DOHH2 (cell line): Measurements from ENCODE around the gene MAPK7.

Experiments
- H3F3A ChIP-seq: fragments of 200-600 bp; sonication (generic), shearing (Covaris generic); 2 replicates; pipeline ENCODE4 v1.6.0; 2016; ENCODE audit warnings: antibody characterized with exemption, mild to moderate bottlenecking; ENCODE audit not compliant: control insufficient read depth, insufficient read depth
- H3K27ac ChIP-seq: fragments of 200-600 bp; sonication (generic); 2 replicates; pipeline ENCODE4 v1.5.1; 2014; ENCODE audit warnings: low read depth, mild to moderate bottlenecking, low read length, moderate library complexity
- H3K27me3 ChIP-seq: fragments of 200-600 bp; sonication (generic); 2 replicates; pipeline ENCODE4 v1.6.1; 2014; ENCODE audit warnings: mild to moderate bottlenecking, low read length, mixed read lengths; ENCODE audit not compliant: control insufficient read depth
- H3K36me3 ChIP-seq: fragments of 200-600 bp; sonication (generic); 2 replicates; pipeline ENCODE4 v1.6.1; 2014; ENCODE audit warnings: mild to moderate bottlenecking, low read length, moderate library complexity, mixed read lengths; ENCODE audit not compliant: control insufficient read depth
- H3K4me1 ChIP-seq: fragments of 200-600 bp; sonication (generic); 2 replicates; pipeline ENCODE4 v1.6.1; 2014; ENCODE audit warnings: mild to moderate bottlenecking, low read length, mixed read lengths; ENCODE audit not compliant: control insufficient read depth
- H3K4me2 ChIP-seq: fragments of 200-600 bp; sonication (generic); 2 replicates; pipeline ENCODE4 v1.6.0; 2014; ENCODE audit warnings: mild to moderate bottlenecking, low read length, moderate library complexity
- H3K4me3 ChIP-seq: fragments of 200-600 bp; sonication (generic); 2 replicates; pipeline ENCODE4 v1.5.1; 2014; ENCODE audit warnings: mild to moderate bottlenecking, low read length, mixed read lengths
- H3K79me2 ChIP-seq: fragments of 200-600 bp; sonication (generic); 2 replicates; pipeline ENCODE4 v1.6.1; 2014; ENCODE audit warnings: mild to moderate bottlenecking, low read length, mixed read lengths; ENCODE audit not compliant: control insufficient read depth
- H3K9me2 ChIP-seq: fragments of 200-600 bp; sonication (generic); replicated peaks from 2 replicates; pipeline ENCODE4 v1.6.1; 2014; ENCODE audit warnings: mild to moderate bottlenecking, low read length, mixed read lengths; ENCODE audit not compliant: control insufficient read depth
- H3K9me3 ChIP-seq: fragments of 200-600 bp; sonication (generic); 2 replicates; pipeline ENCODE4 v1.6.1; 2014; ENCODE audit warnings: antibody characterized with exemption, low read length, mixed read lengths; ENCODE audit not compliant: control insufficient read depth, insufficient read depth
- H4K20me1 ChIP-seq: fragments of 200-600 bp; sonication (generic); 2 replicates; pipeline ENCODE4 v1.6.0; 2014; ENCODE audit warnings: low read depth, mild to moderate bottlenecking, antibody characterized with exemption, low read length, moderate library complexity; ENCODE audit not compliant: control insufficient read depth, insufficient read depth
- EZH2phosphoT487 ChIP-seq: fragments of 200-600 bp; sonication (generic); IDR thresholded peaks from 2 replicates; pipeline ENCODE4 v1.6.1; 2017; ENCODE audit warnings: borderline replicate concordance, mild to moderate bottlenecking, antibody characterized with exemption, low read length, moderate library complexity, mixed read lengths
- TF ChIP-seq, protein P1 (sequence below): fragments of 200-600 bp; sonication (generic); IDR thresholded peaks from one replicate; pipeline ENCODE4 v1.5.1; 2014; ENCODE audit warnings: antibody characterized with exemption, mild to moderate bottlenecking, low read depth, low read length; ENCODE audit not compliant: poor library complexity, severe bottlenecking

Gene MAPK7

DNA sequence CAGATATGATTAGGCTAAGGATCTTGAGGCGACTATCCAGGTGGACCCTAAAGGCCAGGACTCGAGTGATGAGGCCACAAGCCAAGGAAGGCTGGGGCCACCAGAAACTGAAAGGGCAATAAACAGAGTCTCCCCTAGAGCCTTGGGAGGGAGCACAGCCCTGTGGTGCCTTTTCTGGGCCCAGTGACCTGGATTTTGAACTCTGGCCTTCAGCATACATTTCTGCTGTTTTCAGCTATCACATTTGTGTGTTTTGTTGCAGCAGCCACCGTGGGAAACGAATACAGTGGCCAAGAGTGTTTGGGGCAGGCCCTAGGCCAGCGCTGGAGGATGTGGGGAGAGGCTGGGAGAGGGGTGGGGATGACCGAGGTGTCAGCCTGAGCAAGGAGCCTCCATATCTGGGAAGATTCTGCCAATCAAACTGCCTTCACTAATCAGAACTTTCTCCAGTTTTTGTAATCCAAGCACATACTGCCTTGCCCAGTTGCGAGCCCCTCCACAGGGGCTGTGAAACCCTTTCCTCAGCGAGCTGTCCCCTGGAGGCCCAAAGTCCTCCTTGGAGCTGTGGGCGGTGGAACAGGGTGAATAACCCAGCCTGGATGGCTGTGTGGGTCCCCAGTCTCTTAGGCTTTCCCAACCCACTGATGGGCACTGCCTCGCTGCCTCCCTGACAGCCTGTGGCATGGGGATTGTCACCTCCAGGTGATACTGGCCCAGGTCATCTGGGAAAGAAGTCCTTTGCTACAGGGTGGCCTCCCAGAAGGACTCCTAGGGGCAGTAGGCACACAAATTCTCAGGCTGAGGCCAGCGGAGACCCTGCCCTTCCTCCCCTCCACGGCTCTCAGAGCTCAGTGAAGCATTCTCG, 32.6 kb upstream of the MAPK7 start:
- H3K79me2 ChIP-seq, result no peaks in the 10 kb centered on the region
- H3K9me3 ChIP-seq, result no peaks in the 10 kb centered on the region
- no peaks in the 10 kb centered on the region for H3K36me3 ChIP-seq
- H3K4me1 ChIP-seq, result peaks cover 8% of the 10 kb centered on the region
- no peaks in the 10 kb centered on the region for H3F3A ChIP-seq
- no peak for TF ChIP-seq EZH2phosphoT487
- TF ChIP-seq, protein P1, sequence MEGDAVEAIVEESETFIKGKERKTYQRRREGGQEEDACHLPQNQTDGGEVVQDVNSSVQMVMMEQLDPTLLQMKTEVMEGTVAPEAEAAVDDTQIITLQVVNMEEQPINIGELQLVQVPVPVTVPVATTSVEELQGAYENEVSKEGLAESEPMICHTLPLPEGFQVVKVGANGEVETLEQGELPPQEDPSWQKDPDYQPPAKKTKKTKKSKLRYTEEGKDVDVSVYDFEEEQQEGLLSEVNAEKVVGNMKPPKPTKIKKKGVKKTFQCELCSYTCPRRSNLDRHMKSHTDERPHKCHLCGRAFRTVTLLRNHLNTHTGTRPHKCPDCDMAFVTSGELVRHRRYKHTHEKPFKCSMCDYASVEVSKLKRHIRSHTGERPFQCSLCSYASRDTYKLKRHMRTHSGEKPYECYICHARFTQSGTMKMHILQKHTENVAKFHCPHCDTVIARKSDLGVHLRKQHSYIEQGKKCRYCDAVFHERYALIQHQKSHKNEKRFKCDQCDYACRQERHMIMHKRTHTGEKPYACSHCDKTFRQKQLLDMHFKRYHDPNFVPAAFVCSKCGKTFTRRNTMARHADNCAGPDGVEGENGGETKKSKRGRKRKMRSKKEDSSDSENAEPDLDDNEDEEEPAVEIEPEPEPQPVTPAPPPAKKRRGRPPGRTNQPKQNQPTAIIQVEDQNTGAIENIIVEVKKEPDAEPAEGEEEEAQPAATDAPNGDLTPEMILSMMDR, result no peak
- H3K4me3 ChIP-seq, result no peak overlapping the region
- no peak overlapping the region for H3K27ac ChIP-seq
- no peak overlapping the region for H3K4me2 ChIP-seq
- H3K27me3 ChIP-seq, result peaks cover 2% of the 10 kb centered on the region; the same call in 1 of the 2 replicates
- no peaks in the 10 kb centered on the region for H4K20me1 ChIP-seq
- no peaks in the 10 kb centered on the region for H3K9me2 ChIP-seq

DNA sequence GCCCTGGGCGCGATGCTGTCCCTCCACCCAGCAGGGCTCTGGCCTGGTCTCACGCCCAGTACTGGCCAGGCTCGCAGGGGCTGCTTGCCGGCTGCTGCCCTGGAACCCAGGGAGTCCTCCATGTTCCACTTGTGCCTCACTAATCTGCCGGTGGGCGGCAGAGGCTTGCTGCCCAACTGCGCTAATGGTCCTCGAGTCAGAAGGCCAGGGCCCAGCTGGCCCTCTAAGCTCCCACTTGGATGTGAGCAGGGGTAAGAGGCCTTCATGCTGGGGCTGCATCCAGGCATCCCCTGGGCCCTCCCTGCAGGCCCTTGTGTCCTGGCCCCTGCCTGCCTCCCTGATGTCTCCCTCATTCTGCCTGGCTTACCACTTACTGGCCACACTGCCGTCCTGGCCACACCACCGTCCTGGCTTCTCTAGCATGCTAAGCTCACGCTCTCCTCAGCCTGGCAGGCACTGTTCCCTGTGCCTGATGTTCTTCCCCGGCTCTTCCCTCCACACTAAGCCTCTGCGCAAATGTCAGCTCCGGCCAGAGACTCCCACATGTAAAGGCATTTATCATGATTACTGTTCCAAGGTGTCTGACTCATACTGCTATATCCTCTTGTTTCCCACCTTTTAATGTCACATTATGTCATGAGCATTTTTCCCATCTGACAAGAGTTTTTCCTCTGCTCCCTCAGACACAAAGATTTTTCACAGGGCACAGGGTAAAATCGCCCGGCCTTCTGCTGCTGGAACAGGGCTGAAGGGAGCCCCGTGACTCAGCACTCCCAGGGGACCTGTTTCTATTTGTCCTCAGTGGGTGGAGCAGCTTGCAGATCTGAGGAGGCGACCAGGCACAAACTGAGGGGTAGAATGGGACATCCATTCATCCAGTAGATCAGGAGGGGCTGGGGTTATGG, 31.7 kb upstream of the MAPK7 start:
- Histone ChIP-seq H3K4me3 (no peak overlapping the region), H3K4me2 (no peak overlapping the region), H3K27me3 (peaks cover 2% of the 10 kb centered on the region; the same call in 1 of the 2 replicates), H3K9me2 (no peaks in the 10 kb centered on the region), H3K79me2 (no peaks in the 10 kb centered on the region), H3K27ac (no peak overlapping the region), H4K20me1 (no peaks in the 10 kb centered on the region), H3K36me3 (no peaks in the 10 kb centered on the region), H3F3A (no peaks in the 10 kb centered on the region), H3K4me1 (peaks cover 8% of the 10 kb centered on the region), H3K9me3 (no peaks in the 10 kb centered on the region)
- no peak for TF ChIP-seq EZH2phosphoT487
- TF ChIP-seq, protein P1, result no peak

GRCh38 chr17:19347323-19348080, 30.8 kb upstream of the MAPK7 start:
- Histone ChIP-seq H3K9me3 (no peaks in the 10 kb centered on the region), H3K79me2 (no peaks in the 10 kb centered on the region), H3K4me1 (peaks cover 8% of the 10 kb centered on the region), H4K20me1 (no peaks in the 10 kb centered on the region), H3K9me2 (no peaks in the 10 kb centered on the region), H3K4me2 (no peak overlapping the region), H3K36me3 (no peaks in the 10 kb centered on the region), H3K4me3 (no peak overlapping the region), H3K27me3 (peaks cover 2% of the 10 kb centered on the region; the same call in 1 of the 2 replicates), H3K27ac (no peak overlapping the region), H3F3A (no peaks in the 10 kb centered on the region)
- no peak for TF ChIP-seq EZH2phosphoT487
- TF ChIP-seq, protein P1, result no peak
